GM18502 (cell line): Measurements from ENCODE around the gene ANKMY1.

Experiments used
- ATAC-seq: cut with Tn5 transposase; IDR thresholded peaks from one replicate; pipeline ENCODE4 v1.9.1; 2021; ENCODE audit warnings: mild to moderate bottlenecking; ENCODE audit not compliant: unreplicated experiment, poor library complexity

Gene ANKMY1

DNA sequence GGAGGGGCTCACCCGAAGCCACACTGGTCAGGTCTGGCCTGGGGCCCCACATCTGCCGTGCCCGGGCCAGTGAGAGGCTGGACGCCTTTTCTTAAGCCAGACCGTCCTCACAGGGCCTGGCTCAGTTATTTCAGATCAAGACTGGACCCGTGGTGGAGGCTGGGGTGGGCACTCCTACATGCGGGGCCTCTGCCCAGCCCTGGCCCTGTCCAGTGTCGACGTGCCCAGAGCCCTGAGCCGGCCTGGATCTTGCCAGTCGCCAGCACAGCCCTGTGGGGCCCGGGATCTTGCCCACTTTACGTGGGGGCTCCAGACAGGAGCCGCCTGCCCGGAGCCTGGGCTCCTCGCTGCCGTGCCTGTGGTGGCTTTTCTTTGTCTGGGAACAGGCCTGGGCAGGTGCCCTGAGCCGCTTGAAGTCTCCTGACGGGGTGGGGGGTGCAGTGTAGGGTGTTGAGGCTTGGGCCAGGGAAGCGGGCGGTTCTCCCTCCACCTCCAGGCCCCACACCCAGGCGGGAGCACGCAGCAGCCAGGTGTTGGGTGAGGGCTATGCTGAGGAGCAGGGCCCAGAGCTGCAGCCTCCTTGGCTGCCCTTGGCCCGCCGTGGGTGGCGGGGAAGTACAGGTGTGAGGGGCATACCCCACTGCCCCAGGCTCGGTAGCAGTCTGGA is 116.3 kb downstream of the ANKMY1 start:
- no peak for ATAC-seq

DNA sequence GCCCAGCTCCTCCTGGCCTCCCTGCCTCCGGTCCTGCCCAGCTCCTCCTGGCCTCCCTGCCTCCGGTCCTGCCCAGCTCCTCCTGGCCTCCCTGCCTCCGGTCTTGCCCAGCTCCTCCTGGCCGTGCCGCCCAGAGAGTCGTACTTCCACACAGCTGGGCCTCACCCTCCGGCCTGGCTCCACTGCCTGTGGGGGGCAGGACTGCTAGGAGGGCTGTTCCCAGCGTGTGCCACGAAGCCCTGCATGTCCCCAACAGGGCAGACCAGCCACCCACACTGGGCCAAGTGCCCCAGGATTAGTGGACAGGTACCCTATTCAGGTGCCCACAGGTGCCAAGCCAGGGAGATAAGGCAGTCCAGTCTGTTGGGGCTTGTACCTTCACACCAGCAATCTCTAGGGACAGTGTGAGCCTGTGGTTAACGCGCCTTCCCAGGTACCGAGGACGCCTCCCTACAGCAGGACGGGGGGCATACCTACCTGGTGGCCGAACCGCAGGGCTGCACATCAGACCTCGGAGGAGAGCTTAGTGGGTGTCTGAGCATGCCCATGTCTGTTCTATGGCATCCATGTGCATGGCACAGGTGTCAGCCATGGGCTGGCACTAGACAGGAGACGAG is 117.0 kb downstream of the ANKMY1 start:
- no peak for ATAC-seq

DNA sequence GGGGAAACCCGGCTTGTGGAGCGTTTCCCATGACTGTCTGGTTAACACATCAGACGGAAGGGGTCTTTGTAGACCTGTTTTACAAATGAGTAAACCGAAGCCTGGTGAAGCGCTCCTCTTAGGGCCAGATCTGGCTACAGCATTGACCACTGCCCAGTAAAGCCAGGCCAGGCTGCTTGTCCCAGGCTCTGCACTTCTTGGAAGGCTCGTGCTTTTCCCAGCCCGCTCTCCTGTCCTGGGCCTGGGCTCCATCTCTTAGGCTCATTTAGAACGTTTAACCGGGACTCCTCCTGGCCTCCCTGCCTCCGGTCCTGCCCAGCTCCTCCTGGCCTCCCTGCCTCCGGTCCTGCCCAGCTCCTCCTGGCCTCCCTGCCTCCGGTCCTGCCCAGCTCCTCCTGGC is 117.5 kb downstream of the ANKMY1 start:
- ATAC-seq: no peak

DNA sequence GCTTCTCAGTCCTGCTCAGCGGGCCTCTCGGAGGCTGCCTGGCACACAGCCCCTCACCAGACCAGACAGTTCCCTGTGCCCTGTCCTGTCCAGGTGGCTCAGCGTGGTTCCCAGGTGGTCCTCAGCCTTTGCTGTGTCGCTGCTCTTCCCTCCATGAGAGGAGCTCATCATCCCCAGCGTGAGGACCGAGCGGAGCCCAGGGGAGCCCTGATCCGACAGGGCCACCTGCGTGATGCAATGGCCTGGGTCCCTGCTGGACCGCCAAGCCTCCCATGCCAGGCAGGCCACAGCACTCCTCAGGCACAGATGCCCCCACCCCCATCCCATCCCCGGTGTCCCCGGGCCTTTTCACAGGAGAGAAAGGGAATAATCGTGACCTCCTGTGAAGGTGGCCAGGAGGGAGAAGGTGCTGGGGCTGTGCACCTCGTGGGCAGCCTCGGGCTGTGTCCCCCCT is 118.1 kb downstream of the ANKMY1 start:
- ATAC-seq: no peak

GRCh38 chr2:240438810-240439697 is 118.7 kb downstream of the ANKMY1 start:
- ATAC-seq: no peak

- no peak for ATAC-seq
Measured at GRCh38 chr2:240437861-240438809, 119.7 kb downstream of the ANKMY1 start.

- no peak for ATAC-seq
Measured at GRCh38 chr2:240437551-240437860, 120.3 kb downstream of the ANKMY1 start.

DNA sequence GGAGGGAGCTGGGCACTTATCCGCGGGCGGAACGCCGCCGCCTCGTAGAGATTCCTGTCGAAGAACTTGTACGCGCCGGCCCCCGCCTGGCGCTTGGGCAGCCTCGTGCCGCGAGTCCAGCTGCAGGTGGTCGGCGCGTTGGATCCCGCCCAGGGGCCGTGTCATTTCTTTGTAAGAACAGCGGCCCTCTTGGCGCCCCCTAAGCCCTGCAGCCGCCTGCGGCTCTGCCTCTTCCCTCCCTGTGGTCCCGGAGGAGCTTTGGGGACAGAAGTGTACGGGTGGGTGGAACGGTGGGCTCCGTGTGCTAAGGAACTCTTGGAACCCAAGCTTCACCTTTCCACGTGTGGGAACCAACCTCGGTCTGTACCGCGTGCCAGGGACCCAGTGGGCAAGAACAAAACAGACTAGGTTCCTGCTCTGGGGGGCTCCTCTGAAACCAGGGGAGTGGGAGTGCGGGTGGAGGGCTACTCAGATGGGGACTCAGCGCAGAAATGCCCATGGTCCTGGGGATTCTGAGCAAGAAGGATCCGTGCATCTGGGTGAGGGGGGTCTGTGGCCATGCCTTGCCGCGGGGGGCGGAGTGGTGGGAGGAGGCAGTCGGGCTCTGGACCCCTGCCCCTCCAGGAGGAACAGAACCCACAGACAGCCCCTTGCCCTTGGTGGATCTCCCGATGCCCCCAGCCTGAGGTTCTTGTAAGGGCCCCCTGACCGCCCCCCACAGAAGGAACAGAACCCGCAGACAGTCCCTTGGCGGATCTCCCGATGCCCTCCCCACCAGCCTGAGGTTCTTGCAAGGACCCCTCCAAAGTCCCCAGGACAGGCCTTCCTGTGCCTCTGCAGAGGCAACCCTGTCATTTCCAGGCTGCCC is 120.9 kb downstream of the ANKMY1 start:
- ATAC-seq: no peak

DNA sequence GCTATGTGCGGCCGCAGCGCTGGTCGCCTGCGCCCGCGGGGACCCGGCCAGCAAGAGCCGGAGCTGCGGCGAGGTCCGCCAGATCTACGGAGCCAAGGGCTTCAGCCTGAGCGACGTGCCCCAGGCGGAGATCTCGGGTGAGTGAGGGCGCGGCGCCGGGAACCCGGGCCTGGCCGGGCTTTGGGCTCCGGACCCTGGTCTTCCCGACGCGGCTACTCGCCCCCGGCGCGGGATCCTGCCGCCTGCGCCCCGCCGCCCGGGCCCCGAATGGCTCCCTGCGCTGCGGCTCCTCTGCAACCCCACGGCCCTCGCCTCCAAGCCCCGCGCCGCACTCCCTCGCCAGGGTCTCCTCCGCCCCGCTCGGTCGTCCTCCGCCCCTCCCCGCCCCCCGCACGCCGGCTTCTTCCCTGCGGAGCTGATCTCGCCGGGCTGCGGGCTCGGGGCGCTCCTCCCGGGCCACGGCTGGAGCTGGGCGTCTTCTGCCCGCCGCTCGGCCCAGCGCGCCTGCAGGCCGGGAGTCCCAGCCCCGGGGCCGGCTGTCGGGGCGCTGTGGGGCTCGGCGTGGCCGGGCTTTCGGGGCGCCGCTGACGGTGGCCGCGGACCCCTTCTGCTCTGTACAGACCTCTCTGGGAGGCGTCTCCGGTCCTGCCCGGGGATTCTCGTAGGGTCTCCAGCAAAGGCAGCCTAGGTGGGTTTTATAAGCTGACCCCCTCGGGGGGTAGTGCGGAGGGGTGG is 121.7 kb downstream of the ANKMY1 start:
- peak; percentile 23 for ATAC-seq

DNA sequence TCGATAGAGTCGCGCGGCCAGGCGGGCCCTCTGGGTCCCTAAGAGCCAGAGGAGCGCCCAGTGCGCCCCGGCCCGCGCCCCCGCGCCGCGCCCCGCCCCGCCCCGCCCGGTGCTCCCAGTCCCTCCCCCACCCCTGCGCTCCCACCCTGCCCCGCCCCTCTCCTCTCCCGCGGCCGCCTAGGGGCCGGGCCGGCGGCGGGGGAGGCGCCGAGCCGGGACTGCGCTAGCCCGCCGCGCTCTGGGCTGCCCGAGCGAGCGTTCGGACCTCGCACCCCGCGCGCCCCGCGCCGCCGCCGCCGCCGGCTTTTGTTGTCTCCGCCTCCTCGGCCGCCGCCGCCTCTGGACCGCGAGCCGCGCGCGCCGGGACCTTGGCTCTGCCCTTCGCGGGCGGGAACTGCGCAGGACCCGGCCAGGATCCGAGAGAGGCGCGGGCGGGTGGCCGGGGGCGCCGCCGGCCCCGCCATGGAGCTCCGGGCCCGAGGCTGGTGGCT is 122.3 kb downstream of the ANKMY1 start, which contains the start of gene GPC1:
GPC1 (plus strand) TSS at position 207 of the 491 bp plus-strand sequence; CDS start at position 463, 256 bp downstream.
- peak; percentile 61 for ATAC-seq

- peak; percentile 69 for ATAC-seq
Measured at GRCh38 chr2:240434728-240435456, 122.9 kb downstream of the ANKMY1 start.

- no peak for ATAC-seq
Measured at GRCh38 chr2:240433973-240434727, 123.6 kb downstream of the ANKMY1 start.

GRCh38 chr2:240432820-240433801 is 124.7 kb downstream of the ANKMY1 start:
- no peak for ATAC-seq

DNA sequence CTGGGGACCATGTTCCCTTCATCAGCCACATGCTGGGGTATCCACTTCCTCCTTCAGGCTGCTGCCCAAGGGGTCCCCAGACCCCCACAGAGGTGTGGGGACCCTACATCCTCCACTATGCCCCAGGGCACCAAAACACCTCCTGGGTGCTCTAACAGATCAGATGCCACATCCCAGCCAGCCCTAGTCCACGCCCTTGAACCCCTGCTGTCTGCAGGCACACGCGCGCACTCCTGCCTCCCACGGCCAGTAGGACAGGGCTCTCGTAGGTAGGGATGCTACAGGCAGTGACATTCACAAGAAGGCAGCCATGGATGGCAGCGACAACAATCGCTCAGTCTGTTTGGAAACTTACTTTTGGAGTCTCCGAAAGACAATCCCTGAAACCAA is 125.4 kb downstream of the ANKMY1 start:
- no peak for ATAC-seq

- no peak for ATAC-seq
Measured at GRCh38 chr2:240431661-240432424, 125.9 kb downstream of the ANKMY1 start.
